RWPE1 (cell line): ENCODE data around the gene IGSF22.
"Not testable (repeated sequence)": the region's sequence is repeated elsewhere in the genome, so short reads cannot be mapped to it uniquely, and the experiment has no call there.

Source experiments
- CTCF ChIA-PET: fragments of 350-600 bp; sonication (Branson Sonifier 250); formaldehyde crosslinking; extraction: SDS; loops from one replicate; lab custom pipeline; 2021; lab: Yijun Ruan, JAX
- POLR2A ChIA-PET: fragments of 400-600 bp; formaldehyde crosslinking; extraction: SDS; loops from one replicate; lab custom pipeline; 2020; ENCODE audit warnings: antibody characterized with exemption; ENCODE audit not compliant: low non-redundant PET; lab: Yijun Ruan, JAX
- DNase-seq: peaks from one replicate; pipeline ENCODE4 v3.0.0; 2012; ENCODE audit warnings: low spot score
- H3K27ac ChIP-seq: fragments of 450-650 bp; 2 replicates; pipeline ENCODE4 v1.5.1; 2017
- TF ChIP-seq, protein P1 (sequence below): fragments of 450-650 bp; conservative IDR thresholded peaks from 2 replicates; pipeline ENCODE4 v1.5.1; 2017; ENCODE audit warnings: low read depth, mild to moderate bottlenecking

The IGSF22 gene

DNA sequence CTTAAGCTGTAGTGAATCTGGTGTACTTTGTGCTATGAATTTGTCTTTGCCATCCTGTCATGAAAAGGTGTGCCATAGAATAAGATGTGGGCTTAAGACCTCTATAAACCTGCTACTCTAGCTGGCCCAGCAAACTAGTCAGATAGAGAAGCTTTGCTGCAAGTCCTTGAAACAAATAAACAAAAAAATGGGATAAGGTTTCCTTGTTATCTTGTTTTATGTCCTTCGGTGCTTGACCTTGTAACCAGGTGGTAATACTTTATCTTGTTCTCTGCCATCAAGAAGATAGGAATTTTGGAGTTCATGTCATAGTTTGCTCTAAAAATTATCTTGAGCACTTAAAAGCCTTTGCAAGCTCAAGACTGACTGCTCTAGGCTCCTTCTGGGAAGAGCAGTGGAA is 41.7 kb downstream of the IGSF22 start:
- H3K27ac ChIP-seq = no peak overlapping the region
- CTCF ChIA-PET = interaction anchor here (0.5 kb wide), 1 partner anchor 87 kb away, joined by 3 read pairs; no protein-coding TSS in a partner anchor
- POLR2A ChIA-PET = no interaction called here
- TF ChIP-seq, protein P1, sequence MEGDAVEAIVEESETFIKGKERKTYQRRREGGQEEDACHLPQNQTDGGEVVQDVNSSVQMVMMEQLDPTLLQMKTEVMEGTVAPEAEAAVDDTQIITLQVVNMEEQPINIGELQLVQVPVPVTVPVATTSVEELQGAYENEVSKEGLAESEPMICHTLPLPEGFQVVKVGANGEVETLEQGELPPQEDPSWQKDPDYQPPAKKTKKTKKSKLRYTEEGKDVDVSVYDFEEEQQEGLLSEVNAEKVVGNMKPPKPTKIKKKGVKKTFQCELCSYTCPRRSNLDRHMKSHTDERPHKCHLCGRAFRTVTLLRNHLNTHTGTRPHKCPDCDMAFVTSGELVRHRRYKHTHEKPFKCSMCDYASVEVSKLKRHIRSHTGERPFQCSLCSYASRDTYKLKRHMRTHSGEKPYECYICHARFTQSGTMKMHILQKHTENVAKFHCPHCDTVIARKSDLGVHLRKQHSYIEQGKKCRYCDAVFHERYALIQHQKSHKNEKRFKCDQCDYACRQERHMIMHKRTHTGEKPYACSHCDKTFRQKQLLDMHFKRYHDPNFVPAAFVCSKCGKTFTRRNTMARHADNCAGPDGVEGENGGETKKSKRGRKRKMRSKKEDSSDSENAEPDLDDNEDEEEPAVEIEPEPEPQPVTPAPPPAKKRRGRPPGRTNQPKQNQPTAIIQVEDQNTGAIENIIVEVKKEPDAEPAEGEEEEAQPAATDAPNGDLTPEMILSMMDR = no peak
- DNase-seq = no peak

DNA sequence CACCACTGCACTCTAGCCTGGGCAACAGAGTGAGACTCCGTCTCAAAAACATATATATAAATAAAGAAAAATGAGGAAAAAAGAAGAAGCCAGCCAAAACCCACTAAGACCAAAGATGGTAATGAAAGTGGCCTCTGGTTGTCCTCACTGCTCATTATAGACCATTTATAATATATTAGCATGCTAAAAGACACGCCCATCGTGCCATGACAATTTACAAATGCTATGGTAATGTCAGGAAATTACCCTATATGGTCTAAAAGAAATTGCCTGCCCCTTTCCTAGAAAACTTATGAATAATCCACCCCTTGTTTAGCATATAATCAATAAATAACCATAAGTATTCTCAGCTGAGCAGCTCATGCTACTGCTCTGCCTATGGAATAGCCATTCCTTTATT is 43.5 kb downstream of the IGSF22 start:
- H3K27ac ChIP-seq = no peak overlapping the region
- TF ChIP-seq, protein P1 = no peak
- no peak for DNase-seq
- ChIA-PET POLR2A (no interaction called here), CTCF (interaction anchor here (0.7 kb wide), 1 partner anchor 18 kb away, joined by 3 read pairs; no protein-coding TSS in a partner anchor)

DNA sequence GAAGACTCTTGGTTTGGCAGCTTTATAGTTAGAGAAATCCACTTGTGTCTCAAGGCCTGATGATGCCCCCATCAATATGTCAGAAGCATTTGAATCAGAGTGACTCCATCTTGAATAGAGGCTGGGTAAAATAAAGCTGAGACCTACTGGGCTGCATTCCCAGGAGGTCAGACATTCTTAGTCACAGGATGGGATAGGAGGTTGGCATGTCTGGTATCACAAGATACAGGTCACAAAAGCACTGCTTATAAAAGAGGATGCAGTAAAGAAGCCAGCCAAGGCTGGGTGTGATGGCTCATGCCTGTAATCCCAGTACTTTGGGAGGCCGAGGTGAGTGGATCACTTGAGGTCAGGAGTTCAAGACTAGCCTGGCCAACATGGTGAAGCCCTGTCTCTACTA is 44.0 kb downstream of the IGSF22 start:
- DNase-seq, POLR2A ChIA-PET, CTCF ChIA-PET, H3K27ac ChIP-seq: not testable (repeated sequence)

DNA sequence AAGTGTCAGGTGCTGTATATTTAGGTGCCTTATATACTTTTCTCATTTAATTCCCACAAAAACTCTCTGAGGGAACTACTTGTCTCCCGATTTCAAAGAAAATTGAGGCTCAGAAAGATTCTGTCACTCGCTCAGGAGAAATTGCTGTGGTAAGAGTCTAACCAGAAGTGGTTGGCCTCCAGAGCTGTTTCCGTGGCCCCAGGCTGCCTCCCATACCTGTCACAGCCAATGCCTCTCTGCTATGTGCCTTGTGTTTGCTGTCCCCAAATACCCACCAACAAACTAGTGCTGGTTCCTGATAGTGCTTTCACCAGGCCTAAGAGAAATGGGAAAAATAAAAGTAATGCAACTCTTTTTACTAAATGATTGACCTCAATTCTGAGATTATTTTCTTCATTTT is 48.4 kb downstream of the IGSF22 start:
- TF ChIP-seq, protein P1 = no peak
- H3K27ac ChIP-seq = peak overlapping the region; percentile 44; the same call in 1 of the 2 replicates
- ChIA-PET CTCF (no interaction called here), POLR2A (interaction anchor here (1.0 kb wide), 1 partner anchor 43 kb away, joined by 6 read pairs; the partner anchor contains the start of gene SPTY2D1)
- no peak for DNase-seq

DNA sequence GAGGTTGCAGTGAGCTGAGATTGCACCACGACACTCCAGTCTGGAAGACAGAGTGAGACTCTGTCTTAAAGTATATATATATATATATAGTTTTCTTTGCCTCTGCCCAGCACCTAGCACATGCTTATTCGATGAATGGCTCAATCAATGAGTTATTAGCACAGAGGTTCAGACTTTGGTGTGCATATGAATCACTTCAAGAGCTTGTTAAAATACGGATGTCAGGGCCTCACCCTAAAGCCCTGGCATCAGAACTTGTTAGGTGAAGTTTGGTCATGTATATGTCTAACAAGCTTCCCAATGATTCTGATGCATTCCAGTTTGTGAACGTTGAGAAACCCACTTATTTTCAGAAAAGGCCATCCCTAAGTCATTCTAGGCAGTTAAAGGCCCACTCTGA is 49.2 kb downstream of the IGSF22 start:
- peak; percentile 65 for DNase-seq
- POLR2A ChIA-PET = interaction anchor here (0.7 to 1.0 kb wide), 2 partner anchors 42 to 364 kb away, joined by 6 read pairs; partner anchors contain the start of gene SPTY2D1
- CTCF ChIA-PET = interaction anchor here (0.6 kb wide), 2 partner anchors 342 to 914 kb away, joined by 3 to 9 read pairs; no protein-coding TSS in a partner anchor
- H3K27ac ChIP-seq = peak overlapping the region; percentile 44; the same call in 1 of the 2 replicates
- TF ChIP-seq, protein P1 = no peak

DNA sequence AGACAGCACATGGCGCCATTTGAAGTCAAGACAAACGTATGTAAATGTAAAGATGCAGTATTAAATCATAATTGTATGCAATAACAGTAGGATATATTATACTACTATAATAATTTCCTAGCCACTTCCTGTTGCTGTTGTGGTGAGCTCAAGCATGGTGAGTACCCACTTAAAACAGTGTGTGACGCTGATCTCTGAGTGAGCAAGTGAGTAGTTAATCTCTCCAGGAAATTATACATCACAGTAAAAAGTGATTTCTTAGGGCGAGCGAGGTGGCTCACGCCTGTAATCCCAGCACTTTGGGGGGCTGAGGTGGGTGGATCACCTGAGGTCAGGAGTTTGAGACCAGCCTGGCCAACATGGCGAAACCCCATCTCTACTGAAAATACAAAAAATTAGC is 53.8 kb downstream of the IGSF22 start:
- H3K27ac ChIP-seq, POLR2A ChIA-PET, DNase-seq: not testable (repeated sequence)
- CTCF ChIA-PET = interaction anchor here (0.6 to 1.6 kb wide), 2 partner anchors 21 to 1108 kb away, joined by 3 to 7 read pairs; no protein-coding TSS in a partner anchor

DNA sequence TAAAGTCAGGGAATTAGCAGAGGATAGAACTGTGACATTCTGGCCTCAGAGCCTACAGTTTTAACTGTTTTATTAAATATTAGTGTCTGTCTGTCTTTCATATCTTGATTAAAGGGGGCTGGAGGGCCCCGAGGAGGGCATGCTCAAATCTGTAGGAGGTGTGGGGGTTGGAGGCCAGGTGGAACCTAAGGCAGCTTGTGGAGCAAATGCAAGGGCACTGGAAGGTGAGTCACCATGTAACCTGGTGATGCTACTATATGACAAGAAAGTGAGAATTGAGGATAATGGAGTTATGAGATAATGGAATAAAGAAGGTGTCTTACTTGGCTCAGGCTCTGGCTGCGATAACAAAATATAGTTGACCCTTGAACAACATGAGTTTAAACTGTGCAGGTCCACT is 54.7 kb downstream of the IGSF22 start:
- ChIA-PET POLR2A (no interaction called here), CTCF (interaction anchor here (0.6 kb wide), 1 partner anchor 301 kb away, joined by 3 read pairs; no protein-coding TSS in a partner anchor)
- H3K27ac ChIP-seq = no peak overlapping the region
- TF ChIP-seq, protein P1 = no peak
- no peak for DNase-seq
